ENCODE measurements around the gene DNAI1.
A peak's percentile ranks its signal among the peaks of the same experiment; 100 is the strongest.
"Not testable (repeated sequence)": the region's sequence is repeated elsewhere in the genome, so short reads cannot be mapped to it uniquely, and the experiment has no call there.

DNAI1 gene

DNA sequence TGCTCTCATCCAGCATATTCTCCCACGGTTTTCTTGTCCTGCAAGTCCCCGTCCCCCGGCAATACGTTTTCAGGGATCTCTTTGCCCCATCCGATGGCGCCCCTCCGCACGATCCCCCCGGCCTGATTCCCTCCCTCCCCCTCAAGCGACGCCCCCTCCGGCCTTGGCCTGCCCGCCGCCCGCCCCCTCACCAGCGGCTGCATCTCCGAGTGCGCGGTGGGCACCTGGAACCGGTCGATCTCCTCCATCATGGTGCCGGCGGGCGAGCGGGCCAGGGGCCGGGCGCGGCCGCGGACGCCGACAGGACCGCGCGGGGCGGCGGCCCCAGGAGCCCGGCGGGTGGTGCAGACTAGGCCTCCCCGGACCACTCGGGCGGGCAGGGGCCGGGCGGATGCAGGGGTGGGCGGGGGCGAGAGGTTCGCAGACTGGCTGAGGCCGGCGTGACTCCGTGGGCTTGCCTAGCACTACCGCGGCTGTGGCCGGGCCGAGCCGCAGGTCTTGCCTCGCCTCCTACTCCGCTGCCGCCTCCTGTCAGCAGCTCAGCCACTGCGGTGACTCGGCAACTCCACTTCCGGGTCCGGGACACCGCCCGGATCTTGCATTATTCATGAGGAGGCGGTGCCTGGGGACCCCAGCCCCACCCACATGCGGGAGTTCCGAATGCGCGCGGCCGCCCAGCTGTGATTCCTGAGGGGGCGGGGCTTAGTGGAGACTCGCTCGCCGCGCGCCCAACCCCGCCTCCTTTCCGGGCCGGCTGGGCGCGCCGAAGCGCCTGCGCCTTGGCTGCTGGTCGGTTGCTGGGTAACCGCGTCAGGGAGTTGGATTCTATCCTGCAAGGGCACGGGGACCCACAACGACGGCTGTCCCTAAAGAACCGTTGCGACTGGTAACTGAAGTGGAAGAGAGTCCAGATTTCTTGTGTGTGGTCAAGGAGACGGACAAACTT is at the start of gene DNAI1, which contains the start of gene FAM219A:
DNAI1 (plus strand) TSS at position 793 of the 946 bp plus-strand sequence. CDS start 201 bp downstream, outside the sequence.
FAM219A (minus strand) TSS at position 558 of the 946 bp plus-strand sequence; CDS start at position 251, 307 bp downstream.
- DNase-seq: peak; percentile 97

DNA sequence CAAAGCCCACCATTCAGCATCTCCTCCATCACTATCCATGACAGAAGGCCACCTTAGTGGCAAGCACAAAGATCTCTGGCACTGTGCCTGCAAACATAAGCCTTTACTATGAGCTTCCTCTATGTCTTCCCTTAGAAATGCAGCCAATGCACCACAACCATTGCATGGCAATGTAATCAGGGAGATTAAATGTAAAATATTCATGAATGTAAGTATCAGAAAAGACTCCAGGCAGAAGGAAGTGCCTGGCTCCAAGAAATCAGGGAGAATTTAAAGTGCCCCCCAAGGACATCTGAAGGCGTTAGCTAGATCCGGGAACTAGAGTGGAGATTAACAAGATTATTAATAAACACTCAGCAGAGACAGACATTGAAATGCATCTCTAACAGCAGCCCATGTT is 49.5 kb upstream of the DNAI1 start:
- DNase-seq: no peak

DNA sequence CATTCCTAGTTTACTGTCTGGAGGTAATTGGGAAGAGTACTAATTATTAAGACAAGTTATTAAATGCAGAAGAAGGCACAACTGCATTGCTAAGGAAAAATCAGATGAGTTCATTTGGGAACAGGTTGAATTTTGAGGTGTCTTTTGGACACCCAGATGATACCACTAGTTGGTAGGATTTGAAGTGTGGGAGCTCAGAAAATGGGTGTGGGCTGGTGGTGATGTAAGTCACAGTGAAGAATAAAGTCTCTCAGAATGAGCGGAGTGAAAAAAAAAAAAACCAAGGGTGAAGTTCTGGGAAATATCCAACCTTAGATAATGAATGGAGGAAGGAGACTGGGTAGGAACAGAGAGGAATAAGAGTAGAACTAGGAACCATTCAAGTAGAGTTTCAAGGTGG is 46.3 kb upstream of the DNAI1 start:
- no peak for DNase-seq

DNA sequence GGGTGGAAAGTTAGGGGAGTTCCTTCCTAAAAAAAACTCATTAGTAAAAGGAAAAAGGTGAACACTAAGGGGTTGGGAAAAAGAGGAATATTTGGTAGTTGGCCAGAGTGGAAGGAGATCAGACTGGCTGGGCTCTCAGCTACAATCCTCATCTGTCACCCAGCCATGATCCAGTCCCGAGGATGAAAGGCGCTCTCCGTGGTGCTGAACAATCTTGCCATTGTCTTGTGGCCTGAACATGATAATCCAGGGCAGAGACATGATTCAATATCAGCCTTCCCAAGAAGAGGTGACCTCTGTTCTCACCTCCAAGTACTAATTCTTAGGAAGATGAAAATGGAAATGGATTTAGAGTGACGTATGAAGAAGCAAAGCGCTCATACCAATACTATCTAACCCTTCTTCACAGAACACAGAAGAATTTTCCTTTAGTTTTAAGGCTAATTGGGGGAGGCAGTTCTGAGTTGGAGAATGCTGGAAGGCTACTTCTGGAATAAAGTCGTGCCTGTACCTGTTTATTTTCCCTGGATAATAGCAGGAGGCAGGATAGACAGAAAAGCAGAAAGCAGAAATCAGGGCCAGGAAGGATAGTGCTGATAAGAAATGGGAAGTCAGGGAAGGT is 45.3 kb upstream of the DNAI1 start:
- DNase-seq: no peak

DNA sequence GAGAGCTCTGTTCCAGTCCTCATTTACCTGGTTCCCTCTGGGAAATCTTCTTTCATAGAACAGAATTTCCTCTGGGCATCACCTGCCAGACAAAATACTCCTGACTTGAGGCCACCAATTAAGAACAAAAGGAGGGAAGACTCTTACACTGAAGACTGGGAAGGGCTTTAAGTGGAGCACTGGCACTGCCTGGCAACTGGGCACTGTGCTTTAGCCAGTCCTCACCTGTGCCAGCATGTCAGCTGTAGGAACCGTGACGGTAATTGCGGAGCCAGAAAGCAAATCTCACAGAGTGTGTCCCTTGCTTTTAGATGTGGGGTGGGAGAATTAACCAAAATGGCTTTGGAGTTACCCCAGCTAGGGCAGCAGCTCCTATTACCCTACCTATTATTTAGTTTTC is 40.9 kb upstream of the DNAI1 start:
- no peak for DNase-seq

DNA sequence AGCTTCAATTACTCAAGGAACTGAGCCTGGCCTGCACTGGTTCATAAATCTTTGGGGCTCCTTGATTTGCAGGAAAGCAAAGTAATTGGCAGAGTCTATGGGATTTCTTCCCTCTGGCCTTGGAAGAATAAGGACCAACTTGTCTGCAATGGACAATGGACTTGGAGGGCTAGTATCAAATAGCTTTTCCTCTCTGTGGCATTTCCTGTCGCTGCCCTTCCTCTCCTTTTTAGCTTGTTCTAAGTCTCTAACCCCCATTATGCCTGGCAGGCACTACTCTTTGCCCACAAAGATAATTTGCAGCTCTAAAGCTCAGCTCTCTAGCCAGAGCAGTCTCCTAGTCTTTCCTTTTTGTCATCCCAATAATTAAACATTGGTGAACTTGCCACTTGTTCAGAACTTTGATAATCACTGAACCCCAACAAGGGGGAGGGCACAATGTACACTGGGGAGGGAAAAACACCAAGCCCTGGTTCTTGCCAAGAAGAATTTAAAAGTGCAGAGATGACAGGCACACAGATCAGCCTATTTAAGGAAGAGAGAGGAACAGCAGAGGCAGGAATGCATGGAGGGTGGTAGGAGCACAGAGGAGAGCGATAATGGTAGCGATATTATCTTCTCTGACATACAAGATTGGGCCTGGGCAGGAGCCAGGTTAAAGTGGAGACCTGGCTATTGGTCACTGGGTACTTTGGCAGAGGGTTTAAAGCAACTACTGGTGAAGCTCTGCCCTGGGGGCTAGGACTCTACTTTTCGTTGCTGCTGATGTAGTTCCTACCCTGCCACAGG is 38.7 kb upstream of the DNAI1 start:
- no peak for DNase-seq

DNA sequence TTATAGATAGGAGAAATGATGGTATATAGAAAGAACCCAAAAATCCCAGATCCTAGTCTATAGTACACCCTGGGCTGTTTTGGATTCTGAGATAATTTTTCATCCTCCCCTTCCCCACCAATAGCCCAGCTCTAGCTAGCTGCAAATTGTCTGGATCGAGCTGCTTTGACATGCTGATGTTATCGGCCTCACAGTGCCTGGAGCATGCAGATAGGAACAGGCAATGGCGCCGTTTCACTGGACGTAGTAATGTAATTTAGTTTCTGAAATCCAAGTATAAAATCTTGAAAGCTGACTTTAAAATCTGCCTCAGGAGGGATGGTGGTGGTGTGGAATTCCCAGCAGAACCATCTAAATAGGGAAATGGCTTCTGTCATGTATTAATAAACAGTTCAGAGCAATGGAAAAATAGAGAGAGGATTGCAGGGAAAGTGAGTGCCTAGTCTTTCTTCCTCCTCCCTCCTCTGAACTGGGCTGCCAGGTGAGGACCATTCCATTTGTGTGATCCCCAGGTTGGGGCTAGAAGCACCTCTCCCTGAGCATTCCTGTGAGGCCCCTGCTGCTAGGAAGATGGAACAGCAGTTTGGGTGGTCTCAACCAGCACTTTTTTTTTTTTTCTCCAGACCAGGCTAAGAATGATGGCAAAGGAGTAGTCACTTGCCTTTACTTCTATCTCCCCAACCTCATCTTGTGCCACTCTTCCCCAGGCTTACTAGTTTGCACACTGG is 32.1 kb upstream of the DNAI1 start:
- DNase-seq: no peak

DNA sequence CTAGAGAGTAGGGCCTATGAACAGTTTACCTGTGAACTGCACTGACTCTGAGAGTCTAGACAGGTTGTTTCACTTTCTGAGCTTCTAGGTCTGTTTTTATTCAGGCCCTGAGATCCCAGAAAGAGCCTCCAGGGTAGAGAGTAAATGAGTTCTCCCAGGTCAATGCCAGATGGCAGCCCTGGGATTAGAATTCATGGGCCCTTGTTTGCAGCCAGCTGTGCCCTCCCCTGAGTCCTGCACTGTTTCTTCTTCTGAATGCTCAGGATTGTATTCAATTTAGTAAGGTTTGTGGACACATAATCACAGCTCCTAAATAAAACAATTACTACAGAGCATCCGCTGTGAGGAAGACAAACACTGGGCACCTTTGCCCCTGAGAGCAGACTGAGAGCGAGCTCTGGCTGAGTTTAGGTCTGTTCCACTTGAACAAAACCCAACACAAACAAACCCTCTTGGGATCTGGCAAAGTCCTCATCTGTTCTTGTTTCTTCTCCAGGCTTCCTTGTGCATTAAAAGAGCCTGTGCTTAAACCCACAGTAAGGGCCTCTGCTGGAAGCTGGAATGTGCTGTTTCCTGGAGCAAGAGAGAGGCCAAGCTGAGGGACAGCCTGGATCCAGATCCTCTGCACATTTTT is 30.2 kb upstream of the DNAI1 start:
- no peak for DNase-seq

DNA sequence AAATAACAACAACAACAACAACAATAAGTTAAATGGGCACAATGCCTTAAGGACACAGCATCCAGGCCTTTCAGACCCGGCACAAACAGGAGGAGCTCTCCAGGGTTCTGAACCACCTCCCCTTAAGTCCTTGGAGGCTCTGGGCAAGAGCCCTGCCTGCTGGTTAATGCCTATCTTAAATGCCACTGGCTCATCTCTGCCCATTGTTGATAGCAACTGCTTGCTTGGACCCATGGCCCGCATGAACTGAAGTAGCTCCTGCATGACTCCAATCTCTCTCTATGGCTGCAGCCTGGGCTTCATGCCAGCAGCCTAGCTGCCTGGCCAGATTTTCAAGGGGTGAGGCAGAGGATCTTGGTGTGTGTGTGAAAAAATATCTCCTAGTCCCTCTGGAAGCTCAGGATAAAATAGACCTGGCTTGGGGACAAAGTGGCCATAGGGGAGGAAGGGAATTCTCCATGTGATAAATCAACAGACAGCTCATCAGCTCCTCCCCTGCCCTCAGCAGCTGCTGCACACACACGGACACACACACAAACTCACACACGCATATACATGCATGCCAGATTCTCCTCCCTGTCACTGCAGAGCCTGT is 27.7 kb upstream of the DNAI1 start:
- DNase-seq: no peak

DNA sequence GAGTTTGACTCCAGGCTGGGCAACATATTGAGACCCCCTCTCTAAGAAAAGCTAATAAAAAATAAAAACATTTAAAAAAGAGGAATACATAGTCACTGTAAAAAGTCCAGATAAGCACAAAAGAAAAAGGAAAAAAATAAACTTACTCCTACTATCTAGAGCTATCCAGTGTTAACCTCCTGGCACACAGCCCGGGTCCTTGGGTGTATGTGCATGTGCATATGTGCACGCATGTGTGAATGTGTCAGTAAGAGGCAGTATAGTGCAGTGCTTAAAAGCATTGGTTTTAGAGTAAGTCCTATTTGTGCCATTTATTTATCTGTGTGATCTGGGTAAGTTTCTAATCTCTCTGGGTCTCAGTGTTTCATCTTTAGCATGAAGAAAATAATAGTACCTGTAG is 26.9 kb upstream of the DNAI1 start:
- no peak for DNase-seq

DNA sequence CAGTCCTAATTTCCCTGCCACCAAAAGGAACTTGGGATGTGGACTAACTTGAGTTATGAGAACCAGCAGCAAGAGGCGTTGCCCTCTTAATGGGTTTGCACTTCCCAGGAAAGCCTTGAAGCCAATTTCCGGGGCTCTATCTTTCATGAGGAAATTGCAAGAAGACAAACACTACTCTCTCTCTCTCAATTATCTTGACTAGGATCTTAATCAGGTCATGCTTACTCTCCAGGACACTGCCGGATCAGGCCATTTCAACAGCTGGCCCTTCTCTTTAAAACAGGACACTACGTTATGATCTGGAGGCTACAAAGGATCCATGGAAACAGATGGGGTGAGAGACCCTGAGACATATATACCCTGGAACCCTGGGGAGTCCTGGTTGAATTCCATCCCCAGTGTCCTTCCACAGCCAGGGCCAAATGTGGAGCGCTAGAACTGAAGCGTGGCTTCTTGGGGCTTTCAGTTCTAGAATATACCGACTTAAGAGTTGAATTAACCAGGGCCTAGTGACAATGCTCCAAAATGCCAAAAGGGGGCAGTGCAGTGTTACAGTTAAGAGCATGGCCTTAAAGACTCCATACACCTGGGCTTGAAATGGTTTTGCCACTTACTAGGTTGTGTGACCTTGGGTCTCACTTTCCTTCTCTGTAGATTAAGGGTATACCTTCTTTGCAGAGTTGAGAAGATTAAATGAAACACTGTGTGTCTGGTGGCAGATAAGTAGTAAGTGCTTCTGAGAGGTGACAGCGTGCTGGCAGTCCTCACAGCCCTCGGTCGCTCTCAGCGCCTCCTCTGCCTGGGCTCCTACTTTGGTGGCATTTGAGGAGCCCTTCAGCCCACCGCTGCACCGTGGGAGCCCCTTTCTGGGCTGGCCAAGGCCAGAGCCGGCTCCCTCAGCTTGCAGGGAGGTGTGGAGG is 21.3 kb upstream of the DNAI1 start:
- peak; percentile 50 for DNase-seq

DNA sequence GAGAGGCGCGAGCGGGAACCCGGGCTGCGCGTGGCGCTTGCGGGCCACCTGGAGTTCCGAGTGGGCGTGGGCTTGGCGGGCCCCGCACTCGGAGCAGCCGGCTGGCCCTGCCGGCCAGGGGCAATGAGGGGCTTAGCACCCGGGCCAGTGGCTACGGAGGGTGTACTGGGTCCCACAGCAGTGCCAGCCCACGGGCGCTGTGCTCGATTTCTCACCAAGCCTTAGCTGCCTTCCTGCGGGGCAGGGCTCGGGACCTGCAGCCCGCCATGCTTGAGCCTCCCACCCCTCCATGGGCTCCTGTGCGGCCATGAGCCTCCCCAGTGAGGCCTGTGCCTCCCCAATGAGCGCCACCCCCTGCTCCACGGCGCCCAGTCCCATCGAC is 20.7 kb upstream of the DNAI1 start:
- DNase-seq: not testable (repeated sequence)

DNA sequence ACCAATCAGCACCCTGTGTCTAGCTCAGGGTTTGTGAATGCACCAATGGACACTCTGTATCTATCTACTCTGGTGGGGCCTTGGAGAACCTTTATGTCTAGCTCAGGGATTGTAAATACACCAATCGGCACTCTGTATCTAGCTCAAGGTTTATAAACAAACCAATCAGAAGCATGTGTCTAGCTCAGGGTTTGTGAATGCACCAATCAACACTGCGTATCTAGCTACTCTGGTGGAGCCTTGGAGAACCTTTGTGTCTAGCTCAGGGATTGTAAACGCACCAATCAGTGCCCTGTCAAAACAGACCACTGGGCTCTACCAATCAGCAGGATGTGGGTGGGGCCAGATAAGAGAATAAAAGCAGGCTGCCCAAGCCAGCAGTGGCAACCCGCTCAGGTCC is 20.1 kb upstream of the DNAI1 start:
- DNase-seq: not testable (repeated sequence)

DNA sequence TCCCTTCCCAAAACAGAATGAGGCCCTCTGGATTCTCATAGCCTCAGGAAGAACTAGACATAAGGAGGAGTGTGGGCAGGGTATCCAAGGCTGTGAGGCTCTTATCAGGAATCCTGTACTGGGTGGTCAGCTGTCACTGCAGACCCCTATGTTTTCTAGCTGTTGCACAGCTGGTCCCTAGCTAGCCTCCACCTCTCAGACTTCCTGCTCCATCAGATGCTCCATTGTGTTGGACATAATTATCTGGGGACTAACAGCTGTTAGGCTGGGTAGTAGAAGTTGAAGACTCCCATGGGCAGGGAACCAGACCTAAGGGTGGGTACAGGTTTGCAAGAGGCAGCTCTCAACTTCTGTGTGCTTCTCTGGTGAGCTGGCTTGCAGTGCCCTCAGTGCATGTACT is 18.6 kb upstream of the DNAI1 start:
- no peak for DNase-seq

DNA sequence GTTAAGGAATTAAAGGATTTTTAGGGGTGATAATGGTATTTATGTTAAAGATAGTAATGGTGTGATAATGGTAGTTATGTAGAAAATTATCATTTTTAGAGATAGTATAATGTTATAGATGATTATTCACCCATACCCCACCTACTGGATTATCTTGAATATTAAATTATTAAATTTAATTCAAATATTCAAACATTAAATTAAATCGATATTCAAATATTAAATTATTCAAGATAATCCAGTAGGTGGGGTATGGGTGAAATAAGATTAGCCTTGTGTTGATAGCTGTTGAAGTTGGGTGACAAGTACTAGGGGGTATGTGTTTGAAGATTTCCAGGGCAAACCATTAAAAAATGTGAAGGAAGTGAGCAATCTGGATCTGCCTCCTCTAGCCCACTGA is 15.8 kb upstream of the DNAI1 start:
- DNase-seq: no peak

DNA sequence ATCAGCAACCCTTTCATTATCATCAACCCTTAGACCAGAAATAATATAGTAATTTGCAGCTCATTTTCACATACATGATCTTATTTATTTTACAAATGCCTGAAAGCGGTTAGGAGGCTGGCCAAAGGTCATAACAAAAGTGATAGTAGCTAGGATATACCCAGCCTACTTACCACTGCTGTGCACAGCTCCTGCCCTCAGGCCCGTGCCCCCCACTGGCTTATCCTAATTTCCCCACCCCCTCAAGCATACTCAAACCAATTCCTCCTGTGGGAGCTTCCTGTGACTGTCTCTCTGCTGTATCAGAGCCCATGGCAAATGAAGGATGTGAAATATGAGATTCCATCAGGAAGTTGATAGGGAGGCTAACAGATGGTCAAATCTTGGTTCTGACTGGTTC is 15.1 kb upstream of the DNAI1 start:
- no peak for DNase-seq

DNA sequence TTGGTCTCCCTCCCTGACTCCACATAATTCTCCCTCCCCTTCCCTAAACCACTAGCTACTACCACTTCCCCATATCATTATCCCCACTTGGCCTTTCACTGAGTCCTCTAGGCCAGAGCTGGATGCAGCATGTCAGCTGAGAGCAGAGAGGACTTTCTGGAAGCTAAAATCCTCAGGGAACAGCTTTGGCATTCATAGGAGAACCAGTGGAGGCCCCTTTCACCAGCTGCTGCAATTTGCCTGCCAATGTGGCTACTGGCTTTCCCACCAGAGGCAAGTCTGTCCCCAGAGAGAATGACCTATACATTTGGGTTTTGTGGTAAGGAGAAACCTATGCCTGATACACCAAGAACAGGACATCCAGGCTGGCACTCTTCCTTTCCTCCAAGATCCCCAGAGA is 14.6 kb upstream of the DNAI1 start:
- no peak for DNase-seq

DNA sequence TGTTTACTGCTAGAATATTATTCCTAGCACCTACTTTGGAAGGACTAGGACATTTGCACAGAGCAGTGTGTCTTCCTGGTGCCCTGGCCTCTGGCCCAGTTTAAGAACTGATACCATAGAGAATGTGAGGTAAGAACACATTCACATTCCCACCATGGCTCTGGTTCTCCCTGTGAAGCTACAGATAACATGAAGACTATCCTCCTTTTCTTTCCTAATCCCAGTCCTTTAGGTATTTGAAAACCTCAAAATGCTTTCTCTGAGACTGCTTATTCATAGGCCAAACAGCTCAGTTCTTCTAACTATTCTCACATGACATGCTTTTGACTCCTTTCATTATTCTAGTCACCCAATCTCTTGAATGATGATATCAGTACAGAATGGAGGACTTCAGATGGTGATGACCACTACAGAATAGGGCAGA is 12.1 kb upstream of the DNAI1 start:
- no peak for DNase-seq

DNA sequence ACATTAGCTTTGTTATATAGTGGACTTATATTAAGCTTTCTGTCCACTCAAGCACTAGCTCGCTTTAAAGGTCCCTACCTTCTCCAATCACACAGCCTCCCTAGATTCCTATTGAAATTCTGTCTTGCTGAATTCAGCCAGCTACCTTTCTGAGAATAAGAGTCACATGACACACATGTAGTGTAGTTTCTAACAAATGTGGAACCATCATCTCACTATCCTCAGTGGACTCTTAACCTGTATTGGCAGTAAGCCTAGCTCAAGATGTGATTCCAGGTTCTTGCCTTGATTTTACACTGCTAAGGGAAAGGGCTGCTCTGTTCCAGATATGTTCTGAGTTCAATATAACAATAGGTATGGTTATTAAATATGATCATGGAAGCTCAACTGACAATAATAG is 11.7 kb upstream of the DNAI1 start:
- no peak for DNase-seq

DNA sequence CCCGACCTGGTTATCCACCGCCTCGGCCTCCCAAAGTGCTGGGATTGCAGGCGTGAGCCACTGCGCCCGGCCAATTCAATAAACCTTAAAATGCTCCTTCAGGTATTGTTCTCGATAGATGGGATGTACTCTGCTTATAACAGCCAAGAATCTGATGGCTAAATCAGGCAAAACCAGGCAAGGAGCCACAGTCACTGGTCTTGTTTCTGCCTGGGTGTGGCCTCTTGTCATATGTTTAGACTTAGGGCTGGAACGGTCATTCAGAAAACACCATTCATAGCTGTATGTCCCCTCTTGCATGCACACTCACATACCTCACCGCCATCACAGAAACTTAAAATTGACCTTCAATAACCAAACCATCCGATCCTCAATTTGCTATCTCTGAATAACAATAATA is 8.0 kb upstream of the DNAI1 start:
- DNase-seq: no peak

DNA sequence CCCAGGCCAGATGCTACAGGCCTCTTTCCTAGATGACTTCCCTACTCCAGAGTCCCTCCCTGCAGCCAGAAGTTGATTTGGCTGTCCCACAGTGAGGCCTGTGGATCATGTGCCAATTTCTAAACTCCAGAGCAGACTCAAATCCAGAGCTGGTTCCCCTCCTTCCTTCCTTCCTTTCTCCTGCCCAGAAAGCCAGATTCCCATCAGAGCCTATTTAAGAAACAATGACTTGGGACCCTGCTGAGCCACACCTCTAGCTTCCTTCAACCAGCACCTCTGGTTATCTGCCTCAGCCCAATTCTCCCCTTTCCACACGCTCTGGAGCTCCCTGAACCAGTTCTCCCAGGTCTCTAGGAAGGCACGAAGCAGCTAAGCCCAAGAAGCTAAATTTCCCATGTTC is 7.5 kb upstream of the DNAI1 start:
- DNase-seq: no peak
